Stimulated activated CD8-positive, alpha-beta memory T cell treated with anti-CD3 and anti-CD28 coated beads, Interleukin-15, amount 100 ng/mL, for 24 hours (primary cell): Measurements from ENCODE around the gene LCLAT1.

Source experiments
- DNase-seq: peaks from one replicate; pipeline ENCODE4 v3.0.0-alpha.2; 2020; ENCODE audit warnings: low read depth

Gene LCLAT1

DNA sequence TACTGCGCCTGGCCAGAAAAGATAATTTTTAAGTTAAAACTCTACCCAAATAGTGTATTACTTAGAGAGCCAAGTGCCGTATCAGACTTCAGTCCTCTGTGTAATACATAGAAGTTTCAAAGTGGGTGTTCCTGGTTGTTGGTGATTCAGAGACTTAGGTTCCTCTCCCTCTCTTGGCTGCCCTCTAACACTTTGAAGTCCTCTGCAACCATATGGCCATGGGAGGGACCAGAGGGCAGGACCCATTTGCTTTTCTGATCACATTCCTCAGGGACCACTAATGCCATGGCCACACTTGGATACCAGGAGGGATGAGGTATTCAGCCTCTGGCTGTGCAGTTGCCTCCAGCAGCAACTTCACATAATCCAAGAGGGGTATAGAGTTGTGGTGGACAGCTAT is 228.7 kb downstream of the LCLAT1 start:
- DNase-seq, result no peak

DNA sequence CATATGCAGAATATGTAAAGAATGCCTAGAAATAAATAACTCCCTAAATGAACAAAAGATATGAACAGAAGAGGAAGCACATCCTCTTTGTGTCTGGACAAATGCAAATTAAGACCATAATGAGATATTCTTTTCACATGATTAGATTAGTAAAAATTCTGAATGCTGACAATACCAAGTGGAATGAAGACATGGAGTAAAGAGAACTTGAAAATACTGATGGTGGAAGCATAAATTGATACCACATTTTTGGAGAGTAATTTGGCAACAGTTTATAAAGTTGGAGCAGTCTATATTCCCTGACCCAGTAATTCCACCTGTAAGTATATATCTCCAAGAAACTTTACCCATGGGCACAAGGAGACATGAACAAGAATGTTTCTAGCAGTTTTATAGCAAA is 230.2 kb downstream of the LCLAT1 start:
- no peak for DNase-seq

DNA sequence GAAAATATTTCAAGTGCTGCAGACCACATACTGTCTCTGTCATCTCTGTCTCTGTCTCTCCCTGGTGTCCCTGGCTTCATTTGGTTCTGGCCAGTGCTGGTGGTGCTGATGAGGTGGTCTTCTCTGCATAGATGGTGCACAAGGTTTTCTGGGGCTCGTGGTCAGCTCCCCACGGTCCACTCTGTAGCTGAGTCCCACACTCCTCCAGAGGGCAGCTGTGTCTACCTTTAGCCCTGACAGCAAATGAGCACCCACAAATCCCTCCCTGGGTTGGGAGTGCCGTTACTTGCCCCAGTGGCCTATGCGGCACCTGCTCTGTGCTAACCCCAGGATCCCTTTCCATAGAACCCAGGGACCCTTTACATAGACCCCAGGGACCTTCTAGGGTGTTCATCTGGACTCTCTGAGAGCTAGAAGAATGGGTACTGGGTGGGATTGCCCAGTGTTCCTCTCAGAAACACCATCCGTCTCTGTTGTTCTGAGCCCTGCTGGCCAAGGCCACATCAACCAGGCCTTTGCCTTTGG is 230.9 kb downstream of the LCLAT1 start:
- DNase-seq, result no peak

DNA sequence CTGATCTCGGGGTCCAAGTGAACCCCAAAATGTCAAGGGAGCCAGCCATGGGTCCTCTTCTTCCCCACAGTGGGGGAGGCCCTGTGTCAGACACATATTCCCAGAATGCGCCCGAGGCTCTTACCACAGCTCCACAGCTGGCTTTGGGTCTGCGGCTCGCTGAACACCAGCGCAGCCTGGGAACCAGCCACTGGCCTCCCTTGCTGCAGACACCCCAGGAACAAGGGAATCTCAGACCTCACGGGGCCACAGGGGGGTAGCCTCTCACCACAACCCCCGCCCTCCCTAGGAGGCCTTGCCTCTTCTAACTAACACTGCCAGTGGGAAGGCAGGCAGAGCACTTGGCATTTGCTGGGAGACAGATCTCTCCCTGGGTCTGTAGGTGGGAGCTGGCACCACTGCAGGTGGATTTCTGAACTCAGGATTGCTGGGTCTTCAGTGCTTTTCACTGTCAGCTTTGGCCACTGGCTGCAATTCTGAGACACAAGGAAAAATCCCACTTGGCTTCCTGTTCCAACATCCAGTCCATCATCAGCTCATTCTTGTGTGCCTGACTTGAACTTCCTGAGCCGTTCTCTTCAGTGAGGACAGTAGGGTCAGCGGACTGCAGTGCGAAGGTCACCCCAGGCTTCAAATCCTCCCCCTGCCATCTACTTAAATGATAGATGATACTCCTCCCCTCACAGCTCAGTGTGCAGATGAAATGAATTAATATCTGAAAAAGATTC is 231.5 kb downstream of the LCLAT1 start:
- DNase-seq, result no peak

DNA sequence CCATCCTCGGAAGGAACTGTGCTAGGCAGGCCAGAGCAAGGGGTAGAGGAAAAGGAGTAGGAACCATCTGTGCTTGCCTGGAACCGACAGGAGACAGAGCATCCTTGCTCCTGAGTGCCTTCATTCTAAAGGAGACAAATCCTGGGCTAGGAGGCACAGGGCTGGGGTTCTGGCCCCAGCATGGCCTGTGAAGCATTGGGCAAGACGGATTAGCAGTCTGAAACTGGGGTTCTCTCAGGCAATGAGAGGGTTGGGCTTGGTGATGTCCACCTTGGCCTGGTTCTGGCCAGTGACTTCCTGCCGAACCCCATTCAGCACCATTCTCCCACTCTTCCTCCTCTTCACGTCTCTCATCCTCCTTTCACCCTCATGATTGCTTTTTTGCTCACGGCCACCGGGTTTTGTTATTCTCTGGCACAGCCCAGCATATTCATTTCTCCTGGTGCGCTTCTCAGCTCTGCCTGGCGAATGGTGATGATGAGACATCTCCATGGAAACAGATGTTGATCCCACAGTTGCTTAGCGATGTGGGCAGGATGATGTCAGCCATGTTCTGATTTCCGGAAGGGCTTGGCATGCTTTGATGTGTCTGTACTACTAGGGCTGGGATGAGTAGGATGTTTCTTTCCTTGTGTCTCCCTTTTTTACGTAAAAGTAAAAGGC is 232.5 kb downstream of the LCLAT1 start:
- DNase-seq, result no peak

DNA sequence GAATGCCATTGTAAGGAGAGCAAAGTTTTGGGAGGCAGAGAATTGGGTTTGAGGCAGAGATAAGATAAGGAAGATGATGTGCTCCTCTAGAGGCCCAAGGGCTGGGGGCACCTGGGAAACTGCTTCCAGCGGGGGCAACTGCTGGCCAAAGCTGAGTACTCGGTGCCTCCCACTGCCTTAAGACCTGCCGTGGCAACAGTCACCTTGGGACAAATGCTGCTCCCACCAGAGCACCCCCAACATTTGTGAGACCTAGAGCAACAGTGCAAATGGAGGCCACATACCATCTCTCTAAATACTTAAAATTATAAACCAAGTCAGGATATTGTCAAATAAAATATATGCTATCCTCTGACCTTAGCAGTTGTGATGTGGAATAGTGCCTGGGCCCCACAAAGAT is 233.1 kb downstream of the LCLAT1 start:
- DNase-seq, result no peak

DNA sequence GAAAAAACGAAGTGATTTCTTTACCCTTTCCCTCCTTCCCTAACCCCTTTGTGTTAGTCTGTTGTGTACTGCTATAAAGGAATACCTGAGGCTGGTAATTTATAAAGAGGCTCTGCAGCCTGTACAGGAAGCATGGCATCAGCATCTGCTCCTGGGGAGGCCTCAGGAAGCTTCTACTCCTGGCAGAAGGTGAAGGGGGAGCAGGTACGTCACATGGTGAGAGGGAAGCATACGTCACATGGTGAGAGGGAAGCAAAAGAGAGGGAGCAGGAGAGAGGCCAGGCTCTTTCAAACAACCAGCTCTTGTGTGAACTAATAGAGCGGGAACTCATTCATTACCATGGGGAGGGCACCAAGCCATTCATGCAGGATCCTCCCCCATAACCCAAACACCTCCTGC is 234.0 kb downstream of the LCLAT1 start:
- DNase-seq, result no peak

DNA sequence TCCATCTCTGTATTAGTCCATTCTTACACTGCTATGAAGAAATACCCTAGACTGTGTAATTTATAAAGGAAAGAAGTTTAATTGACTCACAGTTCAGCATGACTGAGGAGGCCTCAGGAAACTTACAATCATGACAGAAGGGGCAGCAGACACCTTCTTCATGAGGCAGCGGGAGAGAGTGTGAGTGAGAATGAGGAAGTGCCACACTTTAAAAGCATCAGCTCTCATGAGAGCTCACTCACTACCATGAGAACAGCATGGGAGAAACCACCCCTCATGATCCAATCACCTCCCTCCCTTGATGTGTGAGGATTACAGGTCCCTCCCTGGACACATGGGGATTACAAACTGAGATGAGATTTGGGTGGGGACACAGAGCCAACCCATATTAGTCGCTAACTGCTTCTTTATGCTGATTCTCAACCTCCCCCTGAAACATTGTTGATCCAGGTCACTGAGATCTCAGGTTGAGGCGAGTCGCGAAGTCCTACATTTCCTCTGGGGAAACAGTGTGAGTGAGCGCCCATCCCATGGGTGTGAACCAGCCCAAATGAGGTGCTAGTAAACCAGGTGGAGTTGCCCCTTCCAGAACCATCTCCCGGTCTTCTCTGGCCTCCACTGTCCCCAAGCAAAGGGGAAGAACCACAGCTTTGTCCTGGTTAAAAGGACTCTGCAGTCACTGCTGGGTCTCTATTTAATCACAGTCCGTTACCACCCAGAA is 236.3 kb downstream of the LCLAT1 start:
- DNase-seq, result no peak

DNA sequence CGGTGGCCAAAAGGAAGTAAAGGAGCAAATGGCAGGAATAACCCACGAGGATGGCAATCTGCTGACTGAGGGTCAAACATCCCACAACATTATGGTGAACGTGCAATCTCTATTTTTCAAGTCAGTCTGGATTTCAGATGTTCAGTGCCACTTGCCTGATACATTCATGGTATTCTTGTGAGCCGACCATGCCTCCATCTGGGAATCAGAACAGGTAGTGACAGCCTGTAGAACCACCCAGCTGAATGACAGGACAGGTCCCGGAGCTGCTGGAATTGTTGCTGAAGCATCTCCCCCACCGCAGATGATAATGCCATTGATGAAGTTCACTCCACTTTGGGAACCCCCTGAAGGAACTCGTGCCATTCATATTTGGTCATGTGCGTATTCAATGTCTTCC is 237.0 kb downstream of the LCLAT1 start:
- no peak for DNase-seq

DNA sequence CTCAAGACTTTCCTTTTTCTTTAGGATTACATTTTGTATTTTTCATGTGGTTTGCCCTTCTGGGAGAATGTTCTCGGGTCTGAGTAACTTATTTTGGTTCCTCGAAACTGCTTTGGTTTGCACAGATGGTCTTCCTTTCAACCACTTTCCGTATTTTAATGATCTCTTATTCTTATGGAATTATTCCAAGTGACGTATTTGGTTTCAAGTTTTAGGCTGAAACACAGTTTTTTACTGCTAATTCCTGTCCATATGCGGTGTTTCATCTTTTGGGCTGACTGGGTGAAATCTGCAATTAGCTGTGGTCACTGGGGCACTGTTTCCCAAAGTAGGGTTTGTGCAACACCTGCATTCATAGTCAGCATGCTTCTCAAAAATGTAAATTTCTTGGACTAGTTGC is 237.5 kb downstream of the LCLAT1 start:
- no peak for DNase-seq

DNA sequence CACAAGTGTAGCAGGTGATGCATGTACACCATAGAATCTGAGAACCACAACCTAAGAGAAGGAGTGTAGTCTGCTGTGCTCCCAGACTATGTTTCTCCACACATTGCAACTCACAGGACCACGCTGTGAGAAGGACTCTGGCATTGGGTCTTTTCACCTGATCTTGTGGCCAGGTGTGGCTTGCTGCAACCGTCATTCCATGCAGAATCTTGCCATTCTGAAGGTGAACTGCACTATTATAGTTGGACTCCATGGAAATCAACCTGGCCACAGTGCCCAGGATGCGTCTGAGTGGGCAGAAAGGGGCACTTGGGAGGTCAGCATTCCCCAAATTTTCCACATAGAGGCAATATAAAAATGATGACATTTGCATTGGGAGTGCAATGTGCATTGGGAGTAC is 237.9 kb downstream of the LCLAT1 start:
- no peak for DNase-seq

DNA sequence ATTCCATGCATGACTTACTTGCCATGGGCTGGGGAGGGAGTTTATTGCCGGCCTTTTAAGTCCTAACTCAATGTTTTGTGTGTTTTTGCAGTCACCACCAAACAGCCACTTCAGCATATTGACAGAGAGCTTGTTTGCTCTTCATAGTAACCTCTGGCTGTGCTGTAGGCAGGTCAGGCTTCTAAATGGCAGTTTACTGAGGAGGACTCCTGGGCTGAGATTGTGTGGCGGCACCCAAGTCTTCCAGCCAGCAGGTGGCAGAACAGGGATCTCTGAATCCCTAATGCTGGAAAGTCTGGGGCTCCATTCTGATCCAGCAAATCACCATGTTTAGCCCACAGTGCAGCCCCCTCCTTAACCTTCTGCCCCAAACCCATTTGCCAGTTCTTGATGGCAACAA is 239.0 kb downstream of the LCLAT1 start:
- DNase-seq, result no peak

DNA sequence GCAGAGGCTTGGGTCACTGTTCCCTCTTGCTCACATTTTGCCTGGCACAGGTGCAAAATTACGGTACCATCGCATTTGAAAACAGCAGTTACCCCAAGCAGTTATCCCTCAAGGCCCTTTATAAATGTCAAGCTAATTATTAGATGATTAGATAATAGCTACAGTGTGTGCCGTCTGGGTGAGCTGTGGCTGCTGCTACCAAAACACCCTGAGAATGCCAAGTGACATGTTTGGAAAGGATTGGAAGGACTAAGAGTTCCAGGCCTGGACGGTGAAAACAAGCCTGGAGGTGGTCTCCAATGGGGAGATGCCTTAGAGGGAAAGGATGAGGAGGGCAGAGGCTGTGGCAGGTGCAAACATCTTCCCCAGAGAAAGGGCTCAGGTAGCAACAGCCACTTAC is 239.6 kb downstream of the LCLAT1 start:
- DNase-seq, result no peak

DNA sequence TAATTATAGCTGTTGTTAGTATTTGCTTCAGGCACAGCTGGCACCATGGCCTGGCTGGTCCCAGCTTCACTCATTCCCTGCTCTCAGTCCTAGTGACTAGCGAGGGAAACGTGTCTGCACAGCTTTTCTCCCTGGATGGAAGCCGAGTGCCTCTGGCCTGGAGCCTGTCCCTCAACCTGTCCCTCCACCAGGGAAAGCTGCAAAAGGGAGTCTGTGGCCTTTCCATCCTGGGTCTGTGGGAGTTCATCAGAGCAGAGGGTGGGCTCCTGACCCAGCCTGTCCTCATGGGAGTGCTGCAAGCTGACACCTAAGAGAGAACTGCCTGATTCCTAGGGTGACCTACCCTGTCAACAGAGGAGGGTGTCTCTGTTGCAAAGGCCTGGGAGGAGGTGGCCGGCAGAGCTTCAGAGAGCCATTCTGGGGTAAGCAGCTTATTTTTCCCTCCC is 241.9 kb downstream of the LCLAT1 start:
- DNase-seq, result no peak

DNA sequence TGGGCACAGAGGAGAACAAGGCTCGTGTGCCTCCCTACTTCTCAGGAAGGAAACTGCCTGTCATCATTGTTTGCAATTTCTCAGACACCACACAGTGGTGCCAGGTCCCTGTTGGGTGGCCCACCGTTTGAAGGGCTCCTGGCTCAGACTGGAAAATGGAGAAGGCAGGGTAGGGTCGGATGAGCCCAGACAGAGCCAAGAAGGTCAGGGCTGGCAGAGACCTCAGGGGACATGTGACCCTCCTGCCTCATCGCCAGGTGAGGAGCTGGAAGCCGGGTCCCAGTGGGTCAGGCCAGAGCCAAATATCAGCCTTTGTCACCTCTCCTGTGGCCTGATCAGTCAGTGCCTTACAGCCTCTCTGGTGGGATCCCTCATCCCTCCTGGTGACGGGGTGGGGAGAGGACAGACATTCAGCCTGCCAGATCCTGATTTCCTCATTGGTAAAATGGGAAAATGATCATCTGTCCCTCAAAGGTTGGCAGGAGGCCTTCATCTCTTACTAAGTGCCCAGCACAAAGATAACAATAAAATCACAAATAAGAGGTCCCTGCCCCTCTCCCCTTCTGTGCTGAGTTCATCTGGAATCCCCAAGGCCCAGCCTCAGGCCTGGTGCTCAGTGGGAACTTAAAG is 242.6 kb downstream of the LCLAT1 start:
- DNase-seq, result no peak

DNA sequence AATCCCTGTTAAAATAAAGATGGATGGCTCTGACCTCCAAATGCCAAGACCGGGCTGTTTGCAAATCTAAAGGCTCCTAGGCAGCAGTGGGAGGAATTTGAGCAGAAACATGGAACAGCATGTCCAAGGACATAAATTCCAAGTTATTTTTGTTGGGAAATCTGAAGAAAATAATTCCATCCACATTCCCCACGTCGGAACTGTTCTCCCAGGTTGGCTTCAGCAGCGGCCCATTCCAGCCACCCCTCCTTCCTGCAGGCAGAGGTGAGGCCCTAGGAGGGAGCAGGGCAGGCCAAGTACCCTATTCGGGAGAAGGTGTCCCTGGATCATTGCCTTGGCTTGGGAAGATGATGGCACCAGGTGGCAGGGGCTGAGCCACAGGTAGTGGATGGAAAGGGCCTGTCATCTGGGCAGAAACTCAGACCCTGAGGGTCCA is 243.1 kb downstream of the LCLAT1 start:
- no peak for DNase-seq

DNA sequence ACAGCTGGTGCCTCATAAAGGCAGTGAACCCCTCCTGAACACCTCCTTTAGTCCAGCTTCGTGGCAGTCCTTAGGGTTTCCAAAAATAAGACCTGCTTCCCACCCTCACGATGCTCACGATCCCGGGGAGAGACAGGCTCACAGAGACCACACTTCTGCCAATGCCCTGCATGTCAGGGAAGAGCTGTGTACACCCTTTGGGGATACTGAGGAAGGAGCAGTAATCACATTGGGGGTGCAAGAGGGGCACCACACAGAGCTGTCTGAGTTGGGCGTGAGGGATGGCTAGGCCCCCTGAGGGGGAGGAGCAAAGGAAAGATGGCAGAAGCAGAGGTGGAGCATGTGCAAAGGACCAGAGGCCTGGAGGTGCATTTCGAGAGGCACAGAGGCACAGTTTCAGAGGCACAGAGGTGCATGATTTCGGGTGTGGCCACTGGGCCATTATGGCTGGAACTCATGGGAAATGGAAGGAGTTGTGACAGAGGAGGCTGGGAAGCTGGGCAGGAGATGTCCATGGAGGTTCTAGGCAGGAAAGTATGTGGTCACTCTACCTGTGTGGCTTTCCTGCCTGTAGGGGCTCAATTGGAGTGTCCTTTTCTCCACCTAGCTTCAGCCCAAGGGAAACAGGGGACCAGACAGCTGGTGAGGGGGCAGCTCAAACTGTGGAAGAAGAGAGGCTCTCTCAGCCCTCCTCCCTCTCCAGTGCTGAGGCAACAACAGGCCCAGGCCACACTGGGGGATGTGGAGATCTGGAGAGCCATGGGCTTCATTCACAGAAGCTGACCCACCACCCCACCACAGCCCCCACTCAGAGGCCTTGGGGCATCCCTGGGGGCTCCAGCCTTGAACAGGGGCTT is 244.3 kb downstream of the LCLAT1 start:
- DNase-seq, result no peak

DNA sequence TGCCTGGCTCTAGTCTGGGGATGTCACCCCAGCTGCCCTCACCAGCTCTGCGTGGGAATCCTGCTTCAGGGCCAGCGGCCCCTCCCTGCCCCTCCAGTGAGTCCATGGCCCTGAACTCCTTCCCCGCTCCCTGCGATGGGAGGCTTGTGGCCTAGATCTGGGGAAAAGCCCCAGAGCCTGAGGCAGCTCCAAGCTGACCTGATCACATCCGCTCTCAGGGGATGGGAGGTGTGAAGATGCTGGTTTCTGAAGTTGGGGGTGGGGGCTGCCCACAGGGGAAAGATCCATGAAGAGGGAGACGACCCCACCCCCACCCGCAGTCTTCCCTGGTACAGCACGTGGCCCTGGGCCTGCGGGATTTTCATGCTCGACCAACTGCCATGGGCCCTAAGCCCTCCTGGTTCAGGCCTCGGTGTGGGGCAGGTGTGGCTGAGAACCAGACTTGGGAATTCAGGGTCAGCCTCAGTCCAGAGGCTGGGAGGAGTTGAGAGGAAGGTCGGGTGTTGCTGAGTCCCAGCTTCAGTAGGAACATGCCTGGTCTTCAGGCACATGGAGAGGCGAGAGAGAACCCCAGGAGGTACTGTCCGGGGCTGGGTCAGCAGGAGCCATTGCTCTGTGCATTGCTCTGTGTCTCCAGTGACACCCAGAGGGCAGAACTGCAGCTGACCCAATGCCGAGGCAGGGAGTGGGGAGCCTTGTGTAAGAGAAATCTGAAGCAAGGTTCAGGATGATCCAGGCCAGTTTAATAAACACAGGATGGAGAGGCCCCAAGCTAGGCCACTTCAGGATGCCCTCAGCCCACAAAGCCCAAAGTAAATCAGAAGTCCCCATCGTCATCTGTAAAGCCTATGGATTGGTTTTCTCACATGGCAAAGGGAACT is 245.1 kb downstream of the LCLAT1 start:
- no peak for DNase-seq

DNA sequence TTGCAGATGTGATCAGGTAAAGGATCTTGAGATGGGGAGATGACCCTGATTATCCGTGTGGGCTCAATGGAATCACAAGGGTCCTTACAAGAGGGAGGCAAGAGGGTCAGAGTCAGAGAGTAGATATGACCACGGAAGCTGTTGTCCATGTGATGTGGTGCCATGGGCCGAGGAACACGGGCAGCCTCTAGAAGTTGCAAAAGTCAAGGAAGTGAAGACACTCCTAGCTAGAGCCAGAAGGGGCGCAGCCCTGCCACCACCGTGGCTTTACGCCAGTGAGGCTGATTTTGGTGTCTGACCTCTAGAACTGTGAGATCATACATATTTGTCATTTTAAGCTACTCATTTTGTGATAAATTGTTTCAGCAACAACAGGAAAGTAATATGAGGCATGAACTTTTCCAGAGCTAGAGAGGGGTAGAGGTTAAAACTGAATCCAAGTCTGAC is 245.8 kb downstream of the LCLAT1 start:
- no peak for DNase-seq
